GM18507 (cell line): ENCODE measurements around the gene EFNA1.

Source experiments
- DNase-seq: peaks from one replicate; pipeline ENCODE4 v3.0.0; 2011; ENCODE audit warnings: low read depth; ENCODE audit not compliant: insufficient read length; ENCODE audit errors: extremely low spot score
- FAIRE-seq: peaks from 2 replicates; lab custom pipeline; 2011; peaks lifted over from hg19 to GRCh38; lab: Jason Lieb, UNC

The EFNA1 gene

GRCh38 chr1:155170101-155170785 is 42.6 kb downstream of the EFNA1 start:
- FAIRE-seq (no peak), DNase-seq (no peak)

DNA sequence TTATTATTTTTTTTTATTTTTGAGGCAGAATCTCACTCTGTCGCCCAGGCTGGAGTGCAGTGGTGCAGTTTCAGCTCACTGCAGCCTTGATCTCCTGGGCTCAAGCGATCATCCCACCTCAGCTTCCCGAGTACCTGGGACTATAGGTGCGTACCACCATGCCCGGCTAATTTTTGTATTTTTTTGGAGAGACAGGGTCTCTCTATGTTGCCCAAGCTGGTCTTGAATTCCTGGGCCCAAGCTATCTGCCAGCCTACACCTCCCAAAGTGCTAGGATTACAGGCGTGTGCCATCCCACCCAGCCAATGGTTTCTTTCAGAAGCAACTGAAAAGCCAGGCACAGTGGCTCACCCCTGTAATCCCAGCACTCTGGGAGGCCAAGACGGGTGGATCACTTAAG is 43.1 kb downstream of the EFNA1 start:
- no peak for DNase-seq
- no peak for FAIRE-seq

DNA sequence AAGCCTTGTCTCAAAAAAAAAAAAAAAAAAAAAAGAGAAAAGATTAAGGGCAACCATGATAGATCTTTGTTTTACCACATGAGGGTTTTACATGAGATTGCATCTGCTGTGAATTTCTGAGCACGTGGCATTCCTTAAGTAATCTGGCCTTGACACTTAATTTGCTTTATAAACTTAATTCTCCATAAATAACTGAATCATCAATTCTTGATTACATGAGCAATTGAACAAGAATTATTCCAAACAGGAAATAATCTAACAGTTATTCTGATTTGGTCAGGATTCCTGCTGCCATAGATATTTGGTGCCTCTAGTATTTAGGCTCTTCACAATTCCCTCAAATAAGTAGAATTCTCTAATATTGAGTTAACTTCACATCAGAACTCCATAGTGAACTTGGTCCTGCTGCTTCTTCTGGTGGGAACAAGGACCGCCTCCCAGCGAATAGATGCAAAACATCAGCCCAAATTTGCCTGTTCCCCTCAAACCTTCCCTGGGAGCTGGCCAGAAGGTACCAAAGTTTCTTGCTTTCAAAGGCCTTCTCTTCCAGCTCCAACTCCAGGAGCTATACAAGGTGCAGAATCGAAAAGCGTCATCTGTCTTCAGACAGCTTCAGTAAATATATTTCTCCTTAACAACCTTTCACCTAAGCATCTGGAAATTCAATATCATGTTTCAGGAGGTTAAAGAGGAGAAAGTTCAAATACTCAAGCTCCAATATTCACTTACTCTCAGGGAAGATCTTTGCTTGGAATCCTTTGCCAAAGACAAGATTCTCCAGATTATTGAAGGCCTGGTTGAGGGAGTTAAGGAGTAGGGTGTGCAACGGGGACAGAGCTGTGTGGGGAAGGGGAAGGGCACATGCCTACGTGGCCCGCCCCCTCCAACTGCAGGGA is 44.4 kb downstream of the EFNA1 start:
- no peak for FAIRE-seq
- no peak for DNase-seq

- FAIRE-seq (peak; percentile 98), DNase-seq (peak; percentile 95)
Observed at GRCh38 chr1:155172732-155173477, 45.2 kb downstream of the EFNA1 start, which contains the start of gene KRTCAP2. KRTCAP2 (minus strand) TSS chr1:155173304; CDS start chr1:155173224, 80 bp downstream.

DNA sequence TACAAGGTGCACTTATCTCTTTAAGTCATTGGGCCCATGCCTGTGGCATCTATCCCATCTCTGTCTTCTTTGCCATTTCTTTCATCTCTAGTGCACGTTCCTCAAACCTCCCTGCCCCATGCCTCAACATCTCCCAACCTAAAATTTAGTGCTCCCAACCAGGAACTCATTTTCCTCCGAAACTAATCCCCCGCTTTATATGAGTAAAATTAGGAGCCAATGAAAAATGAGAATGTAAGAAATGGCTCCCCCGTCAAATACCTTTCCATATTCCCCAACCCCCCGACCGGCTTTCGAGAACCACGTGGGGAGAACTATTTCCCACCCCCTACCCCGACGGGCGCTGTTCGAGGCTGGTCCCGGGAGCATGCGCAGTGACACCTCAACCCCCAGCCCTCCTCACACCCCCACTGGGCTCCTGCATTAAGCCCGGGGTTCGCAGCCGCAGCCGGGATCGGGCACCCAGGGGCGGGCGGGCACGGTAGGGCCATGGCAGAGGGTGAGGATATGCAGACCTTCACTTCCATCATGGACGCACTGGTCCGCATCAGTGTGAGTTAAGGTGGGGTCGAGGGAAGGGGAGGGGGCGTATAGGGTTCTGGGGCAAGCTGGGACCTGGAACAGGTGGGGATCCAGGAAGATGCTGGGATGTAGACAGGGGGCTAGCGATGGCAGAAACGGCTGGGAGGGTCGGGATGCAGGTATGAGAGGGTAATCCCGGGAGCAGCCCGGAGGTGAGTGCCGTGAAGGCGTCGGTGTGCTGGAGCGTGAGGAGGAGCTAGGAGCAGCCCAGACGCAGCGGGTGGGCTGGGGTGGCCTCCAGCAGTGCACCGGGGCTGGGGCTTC is 46.0 kb downstream of the EFNA1 start, which contains the start of gene TRIM46:
Gene TRIM46 (plus strand): TSS at position 372 of the 846 bp plus-strand sequence. CDS start 118 bp downstream, at position 490.
- FAIRE-seq = peak; percentile 5
- DNase-seq = no peak

DNA sequence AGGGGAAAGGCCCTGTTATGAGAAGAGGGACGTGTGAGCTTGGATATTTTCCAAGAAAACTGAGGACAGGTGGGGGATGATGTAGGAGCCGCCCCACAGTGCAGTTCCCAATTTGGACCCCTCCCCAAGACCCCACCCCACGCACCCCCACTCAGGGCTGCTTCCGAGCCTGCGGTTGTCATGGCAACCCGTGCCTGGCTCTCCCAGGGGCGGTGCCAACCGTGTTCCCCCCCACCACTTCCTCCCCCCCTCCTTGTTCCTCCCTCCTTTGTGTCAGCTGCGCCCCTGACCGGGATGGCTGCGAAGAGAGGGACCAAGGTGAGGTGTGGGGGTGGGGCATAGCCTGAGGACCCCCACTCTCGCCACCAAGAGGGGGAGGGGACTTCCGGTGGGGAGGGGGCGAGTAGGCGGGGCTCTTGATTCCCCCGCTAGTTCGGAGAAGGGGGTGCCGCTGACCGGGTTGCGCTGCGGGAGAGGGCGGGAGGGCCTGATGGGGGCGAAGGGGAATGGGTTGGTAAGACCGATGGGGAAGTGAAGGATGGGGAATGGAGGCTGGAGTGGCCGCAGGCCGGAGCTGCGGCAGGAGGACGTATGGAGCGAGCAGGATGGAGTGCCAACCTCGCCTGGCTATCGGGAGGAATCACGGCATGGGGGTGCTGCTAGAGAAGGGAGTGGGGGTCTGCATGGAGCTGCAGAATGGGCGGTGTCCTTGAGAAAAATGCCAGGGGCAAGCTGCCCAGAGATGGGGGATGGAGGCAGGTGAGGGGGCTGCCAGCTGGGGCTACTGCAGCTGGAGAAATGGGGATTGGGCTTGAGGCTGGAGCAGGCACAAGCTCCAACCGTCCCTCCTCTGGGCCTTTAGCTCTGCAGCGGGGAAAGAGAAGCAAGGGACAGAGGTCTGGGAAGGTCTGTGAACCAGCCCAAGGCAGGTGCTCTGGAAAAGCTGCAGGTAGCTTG is 46.9 kb downstream of the EFNA1 start:
- DNase-seq = no peak
- FAIRE-seq = no peak

DNA sequence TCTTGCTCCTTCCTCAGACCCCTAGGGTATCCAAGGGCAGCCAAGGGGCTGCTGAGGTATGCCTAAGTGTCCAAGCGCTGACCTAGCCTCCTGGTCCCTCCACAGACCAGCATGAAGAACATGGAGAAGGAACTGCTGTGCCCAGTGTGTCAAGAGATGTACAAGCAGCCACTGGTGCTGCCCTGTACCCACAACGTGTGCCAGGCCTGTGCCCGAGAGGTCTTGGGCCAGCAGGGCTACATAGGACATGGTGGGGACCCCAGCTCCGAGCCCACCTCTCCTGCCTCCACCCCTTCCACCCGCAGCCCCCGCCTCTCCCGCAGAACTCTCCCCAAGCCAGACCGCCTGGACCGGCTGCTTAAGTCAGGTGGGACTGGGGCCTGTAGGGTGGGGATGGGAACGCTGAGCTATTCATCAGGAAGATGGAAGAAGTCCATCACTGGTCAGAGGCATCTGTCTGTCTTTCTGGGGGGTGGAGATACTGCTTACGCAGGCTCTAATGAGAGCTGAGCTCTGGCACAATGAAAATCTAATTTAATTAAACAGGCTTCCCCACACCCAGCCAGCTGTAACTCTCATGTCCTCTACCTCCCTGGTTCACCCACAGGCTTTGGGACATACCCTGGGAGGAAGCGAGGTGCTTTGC is 47.7 kb downstream of the EFNA1 start:
- DNase-seq (no peak), FAIRE-seq (no peak)

DNA sequence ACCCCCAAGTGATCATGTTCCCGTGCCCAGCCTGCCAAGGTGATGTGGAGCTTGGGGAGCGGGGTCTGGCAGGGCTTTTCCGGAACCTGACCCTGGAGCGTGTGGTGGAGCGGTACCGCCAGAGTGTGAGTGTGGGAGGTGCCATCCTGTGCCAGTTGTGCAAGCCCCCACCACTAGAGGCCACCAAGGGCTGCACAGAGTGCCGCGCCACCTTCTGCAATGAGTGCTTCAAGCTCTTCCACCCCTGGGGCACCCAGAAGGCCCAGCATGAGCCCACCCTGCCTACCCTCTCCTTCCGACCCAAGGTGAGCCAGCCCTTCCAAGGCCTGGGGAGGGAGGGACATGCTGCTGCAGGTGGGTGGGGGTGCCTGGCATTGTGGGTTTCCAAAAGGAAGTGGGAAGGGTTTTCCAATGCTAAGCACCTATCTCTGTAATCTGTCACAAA is 48.3 kb downstream of the EFNA1 start:
- no peak for FAIRE-seq

GRCh38 chr1:155176544-155177071 is 48.9 kb downstream of the EFNA1 start:
- DNase-seq = peak; percentile 78
- FAIRE-seq = peak; percentile 95

More for the DNA sequence above, 48.3 kb downstream of the EFNA1 start:
- DNase-seq = no peak

GRCh38 chr1:155177192-155177917 is 49.7 kb downstream of the EFNA1 start:
- DNase-seq = no peak
- FAIRE-seq = no peak

DNA sequence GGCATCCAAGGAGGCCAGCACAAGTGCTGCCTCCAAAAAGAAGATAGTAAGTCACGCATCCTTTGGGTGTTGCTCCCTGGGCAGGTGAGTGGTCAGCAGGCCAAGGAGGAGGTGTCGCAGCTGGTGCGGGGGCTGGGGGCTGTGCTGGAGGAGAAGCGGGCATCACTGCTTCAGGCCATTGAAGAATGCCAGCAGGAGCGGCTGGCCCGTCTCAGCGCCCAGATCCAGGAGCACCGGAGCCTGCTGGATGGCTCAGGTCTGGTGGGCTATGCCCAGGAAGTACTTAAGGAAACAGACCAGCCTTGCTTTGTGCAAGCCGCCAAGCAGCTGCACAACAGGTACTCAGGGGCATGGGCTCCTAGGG is 50.2 kb downstream of the EFNA1 start:
- FAIRE-seq (no peak), DNase-seq (no peak)

DNA sequence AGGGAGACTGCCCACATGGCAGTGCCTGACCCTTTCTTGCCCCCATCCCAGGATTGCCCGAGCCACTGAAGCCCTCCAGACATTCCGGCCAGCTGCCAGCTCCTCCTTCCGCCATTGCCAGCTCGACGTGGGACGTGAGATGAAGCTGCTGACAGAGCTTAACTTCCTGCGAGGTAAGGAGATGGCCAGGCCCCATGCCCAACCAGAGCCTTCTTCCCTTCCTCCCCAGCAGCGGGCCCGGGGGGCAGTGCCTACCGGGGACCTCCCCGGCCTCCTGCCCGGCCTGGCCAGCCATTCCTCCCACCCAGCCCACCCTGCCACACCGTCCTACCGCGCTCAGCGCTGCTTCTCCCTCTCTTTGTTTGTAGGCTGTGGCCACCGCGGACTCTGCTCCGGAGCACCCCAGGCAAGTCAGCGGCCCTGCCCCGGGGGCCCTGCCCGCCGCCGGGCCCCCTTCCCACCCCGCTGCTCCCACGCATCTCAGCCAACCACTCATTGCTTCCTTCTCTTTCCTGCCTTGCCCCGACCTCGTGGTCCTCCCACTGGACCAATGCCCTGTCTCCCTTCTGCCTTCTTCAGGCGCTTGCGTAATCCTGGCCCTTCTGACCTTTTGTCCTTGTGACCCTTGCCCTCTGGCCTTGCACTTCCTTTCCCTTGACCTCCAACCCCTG is 50.9 kb downstream of the EFNA1 start:
- DNase-seq (no peak), FAIRE-seq (no peak)

DNA sequence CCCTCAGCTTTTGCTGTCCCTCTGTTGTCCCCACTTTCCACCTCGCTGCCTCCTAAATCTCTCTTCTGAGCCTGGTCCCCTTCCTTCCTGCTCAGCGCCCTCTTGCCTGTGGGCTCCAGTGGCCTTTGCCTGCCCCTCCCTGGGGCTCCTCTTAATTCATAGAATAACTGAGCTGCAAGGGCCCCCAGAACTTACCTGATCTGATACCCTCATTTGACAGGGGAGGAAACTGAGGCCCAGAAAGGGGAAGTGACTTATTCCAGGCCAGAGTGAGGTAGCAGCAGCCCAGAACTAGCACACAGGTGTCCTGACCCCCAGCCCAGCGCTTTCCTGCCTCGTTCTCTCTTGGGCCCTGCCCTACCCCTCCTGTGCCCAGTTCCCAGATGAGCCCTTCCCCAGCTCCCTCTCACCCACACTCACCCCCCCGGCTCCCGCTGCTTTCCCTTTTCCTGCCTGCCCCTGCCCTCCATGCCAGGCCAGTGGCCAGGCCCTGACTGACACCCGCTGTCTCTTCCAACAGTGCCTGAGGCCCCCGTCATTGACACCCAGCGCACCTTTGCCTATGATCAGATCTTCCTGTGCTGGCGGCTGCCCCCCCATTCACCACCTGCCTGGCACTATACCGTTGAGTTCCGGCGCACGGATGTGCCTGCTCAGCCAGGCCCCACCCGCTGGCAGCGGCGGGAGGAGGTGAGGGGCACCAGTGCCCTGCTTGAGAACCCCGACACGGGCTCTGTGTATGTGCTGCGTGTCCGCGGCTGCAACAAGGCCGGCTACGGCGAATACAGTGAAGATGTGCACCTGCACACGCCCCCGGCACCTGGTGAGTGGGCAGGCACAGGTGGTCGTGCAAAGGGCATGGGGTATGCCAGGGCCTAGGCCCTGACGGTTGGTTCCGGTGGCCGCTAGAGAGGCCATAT is 51.7 kb downstream of the EFNA1 start:
- DNase-seq (no peak), FAIRE-seq (no peak)

- FAIRE-seq = no peak
- DNase-seq = no peak
Observed at GRCh38 chr1:155181371-155182051, 53.8 kb downstream of the EFNA1 start.
